ENCODE results near the gene PACS2.
"Not testable (repeated sequence)": the region's sequence is repeated elsewhere in the genome, so short reads cannot be mapped to it uniquely, and the experiment has no call there.

PACS2 gene

GRCh38 chr14:105333613-105334364 lies 19.2 kb downstream of the PACS2 start:
- DNase-seq = no peak

- no peak for DNase-seq
Observed at GRCh38 chr14:105334383-105335230, 20.1 kb downstream of the PACS2 start.

GRCh38 chr14:105335231-105335542 lies 20.6 kb downstream of the PACS2 start:
- DNase-seq = not testable (repeated sequence)

GRCh38 chr14:105335735-105336476 lies 21.4 kb downstream of the PACS2 start:
- no peak for DNase-seq

DNA sequence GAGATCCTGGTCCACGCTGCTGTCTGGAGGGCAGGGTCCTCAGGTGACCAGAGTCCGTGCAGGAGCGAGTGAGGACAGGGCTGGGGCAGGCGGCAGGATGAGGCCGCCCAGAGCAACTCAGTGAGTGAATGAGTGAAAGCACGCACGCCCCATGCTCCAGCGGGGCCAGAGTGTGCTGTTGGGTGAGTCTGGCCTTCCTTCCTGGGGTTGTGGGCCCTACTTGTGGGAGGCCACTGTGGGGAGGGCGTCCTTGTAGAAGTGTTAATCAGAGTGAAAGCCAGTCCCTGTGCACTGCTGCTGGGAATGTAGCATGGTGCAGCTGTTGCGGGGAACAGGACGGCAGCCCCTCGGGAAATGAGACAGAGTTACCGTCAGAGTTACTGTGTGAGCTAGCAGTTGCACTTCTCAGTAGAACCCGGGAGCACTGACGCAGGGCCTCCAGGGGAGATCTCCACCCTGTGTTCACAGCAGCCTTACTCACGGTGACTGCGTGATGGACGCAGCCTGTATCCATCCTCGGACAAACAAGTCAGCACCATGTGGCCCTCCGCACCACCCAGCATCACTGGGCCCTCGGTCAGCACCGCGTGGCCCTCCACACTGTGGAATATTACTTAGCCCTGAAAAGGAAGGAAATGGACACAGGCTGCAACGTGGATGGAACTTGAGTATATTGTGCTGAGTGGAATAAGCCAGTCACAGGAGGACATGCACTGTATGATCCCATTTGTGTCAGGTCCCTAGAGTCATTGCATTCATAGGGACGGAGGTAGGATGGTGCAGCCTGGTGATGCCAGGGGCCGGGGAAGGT lies 22.1 kb downstream of the PACS2 start:
- DNase-seq = no peak

GRCh38 chr14:105337433-105337832 lies 22.9 kb downstream of the PACS2 start:
- DNase-seq = no peak

GRCh38 chr14:105337966-105338741 lies 23.6 kb downstream of the PACS2 start:
- no peak for DNase-seq

DNA sequence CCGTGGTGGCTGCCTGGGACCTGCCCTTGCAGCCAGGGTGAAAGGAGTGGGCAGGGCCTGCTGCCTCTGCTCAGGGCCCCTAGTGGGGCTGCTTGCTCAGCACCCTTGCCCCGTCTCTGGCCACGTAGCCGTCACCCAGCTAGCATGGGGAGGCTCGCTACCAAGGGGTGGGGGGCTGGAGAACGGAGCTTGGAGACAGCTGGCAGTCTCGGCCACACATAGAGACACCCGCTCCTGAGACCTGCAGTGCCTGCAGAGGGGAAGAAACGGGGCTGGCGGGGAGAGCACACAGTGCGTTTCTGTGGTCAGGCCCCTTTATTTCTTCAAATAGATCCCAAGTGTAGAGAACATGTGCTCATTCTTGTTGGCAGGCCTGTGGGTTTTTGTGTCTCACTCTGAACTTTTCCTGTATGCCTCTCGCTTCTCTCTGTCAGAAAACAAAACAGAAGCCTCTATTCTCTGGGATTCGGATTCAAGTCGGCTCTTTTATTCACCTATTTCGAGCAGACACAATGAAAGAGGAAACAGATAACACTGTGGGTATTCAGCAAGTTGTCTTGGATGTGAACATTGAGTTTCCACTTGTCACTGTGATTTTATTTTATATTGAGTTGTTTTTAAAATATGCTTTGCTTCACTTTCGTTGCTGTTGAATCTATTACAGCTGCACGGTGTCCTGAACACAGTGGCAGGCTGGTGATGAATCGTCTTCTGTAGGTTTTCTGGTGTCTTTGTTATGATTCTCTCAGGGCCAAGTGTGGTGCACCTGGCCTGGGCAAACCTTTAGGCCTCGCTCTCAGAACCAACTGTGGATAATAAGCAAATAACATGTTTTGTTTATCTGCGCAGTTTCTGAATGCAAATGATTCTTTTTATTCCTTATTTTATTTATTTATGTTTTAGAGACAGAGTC lies 26.5 kb downstream of the PACS2 start:
- no peak for DNase-seq

DNA sequence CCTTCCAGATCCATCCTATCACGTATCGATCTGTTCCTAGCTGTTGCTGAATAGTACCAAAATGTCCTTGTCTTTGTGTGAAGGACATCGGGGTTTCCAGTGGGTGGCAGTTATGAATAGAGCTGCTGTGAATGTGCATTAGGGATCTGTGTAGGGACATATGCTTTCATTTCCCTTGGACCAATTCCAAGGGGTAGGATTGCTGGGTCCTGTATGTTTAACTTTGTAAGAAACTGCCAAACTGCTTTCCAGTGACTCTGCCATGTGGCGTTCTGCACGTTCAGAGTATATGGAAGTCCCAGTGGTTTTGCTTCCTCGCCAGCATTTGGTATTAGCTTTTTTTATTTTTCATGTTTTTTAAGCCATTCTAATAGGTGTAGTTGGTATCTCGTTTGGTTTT lies 28.6 kb downstream of the PACS2 start:
- DNase-seq = peak; percentile 92

DNA sequence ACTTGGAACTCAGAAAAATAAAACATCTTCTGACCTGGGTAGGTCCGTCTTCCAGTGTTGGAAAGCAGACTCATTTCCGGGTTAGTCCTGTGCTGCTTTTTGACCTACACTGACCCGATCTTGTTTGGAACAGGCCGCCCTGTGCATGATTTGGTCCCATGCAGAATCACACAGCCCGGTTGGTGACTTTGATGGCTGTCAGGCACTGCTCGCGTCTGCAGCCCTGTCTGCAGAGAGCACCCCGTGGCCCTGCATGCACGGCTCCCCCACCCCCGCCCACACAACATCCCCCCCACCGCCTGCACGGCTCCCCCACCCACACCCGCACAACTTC lies 31.6 kb downstream of the PACS2 start:
- DNase-seq = no peak

- no peak for DNase-seq
Observed at GRCh38 chr14:105346876-105347586, 32.5 kb downstream of the PACS2 start.

DNA sequence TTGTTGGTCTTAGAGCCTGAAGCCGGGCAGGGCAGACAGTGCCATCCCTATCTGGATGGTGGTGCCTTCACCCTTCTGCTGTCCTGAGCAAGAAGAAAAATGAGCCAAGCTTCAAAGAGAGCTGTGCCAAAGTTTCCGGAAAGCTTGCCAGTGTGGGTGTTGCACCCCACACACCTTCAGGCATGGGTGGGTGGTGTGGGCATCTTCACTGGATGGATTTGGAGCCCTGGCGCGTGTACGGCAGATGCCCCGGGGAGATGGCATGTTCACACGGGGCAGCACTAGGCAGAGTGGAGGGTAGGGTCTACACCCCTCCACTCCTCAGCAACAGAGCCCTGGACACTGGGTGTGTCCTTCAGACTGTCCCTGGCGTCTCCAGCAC lies 33.0 kb downstream of the PACS2 start:
- no peak for DNase-seq

- DNase-seq = no peak
Observed at GRCh38 chr14:105348169-105348944, 33.8 kb downstream of the PACS2 start.

- DNase-seq = no peak
Observed at GRCh38 chr14:105348945-105349699, 34.6 kb downstream of the PACS2 start.

DNA sequence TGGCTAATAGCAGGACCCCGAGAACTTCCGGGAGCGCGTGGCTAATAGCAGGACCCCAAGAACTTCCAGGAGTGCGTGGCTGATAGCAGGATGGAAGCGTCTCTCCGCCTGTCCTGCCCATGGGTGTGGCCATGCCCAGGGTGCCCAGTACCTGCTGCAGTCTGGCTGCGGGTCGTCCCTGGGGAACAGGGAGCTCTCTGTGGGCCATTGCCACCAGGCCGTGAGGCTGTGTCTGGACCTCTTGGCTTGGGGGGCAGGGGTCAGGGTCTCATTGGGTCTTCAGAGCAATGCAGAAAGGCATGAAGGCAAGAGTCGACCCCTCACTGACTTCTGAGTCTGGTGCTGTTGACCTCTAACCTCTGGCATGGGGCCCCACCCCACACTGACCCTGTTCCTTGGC lies 35.4 kb downstream of the PACS2 start:
- DNase-seq = no peak

DNA sequence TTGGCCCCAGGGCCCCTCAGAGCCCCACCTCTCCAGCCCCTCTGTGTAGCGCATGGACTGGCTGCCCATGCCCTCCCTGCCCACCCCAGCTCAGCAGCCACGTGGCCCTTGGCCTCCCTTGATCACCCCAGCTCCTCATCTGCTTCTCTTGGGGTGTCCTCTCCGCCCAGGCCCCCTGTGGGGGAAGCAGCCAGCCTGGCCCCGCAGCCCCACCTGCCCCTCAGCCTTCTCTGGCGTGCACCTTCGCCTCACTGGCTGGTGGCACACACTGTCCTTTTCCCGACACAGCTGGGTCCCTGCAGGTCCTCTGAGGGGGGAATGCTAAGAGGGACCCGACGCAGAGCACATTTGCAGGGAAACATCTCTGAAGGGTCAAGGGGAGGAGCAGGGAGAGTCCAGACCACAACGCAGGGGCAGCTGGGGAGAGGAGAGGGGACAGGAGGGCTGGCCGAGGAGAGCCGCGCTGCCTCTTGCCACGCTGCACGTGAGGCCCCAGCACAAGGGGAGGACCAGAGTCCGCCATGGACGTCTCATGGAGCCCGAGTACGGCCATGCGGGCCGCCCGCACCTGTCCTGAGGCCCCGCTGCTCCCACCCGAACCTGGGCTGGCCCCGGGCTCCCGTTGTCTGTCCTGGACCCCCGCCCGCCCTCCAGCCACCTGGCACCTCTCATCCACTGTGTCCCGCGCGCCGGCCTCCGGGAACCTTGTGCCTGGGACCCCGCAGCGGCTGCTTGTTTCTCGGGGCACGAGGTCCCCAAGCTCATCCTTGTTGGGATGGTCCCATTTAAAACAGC lies 36.1 kb downstream of the PACS2 start:
- no peak for DNase-seq

GRCh38 chr14:105351410-105351809 lies 36.9 kb downstream of the PACS2 start:
- no peak for DNase-seq

Data from DMS 273 treated with DMSO at 0.1 percent for 48 hours (cell line).